Dedifferentiated amniotic fluid mesenchymal stem cell (primary cell): ENCODE data around the gene CLDN10.
"Not testable (repeated sequence)": the region's sequence is repeated elsewhere in the genome, so short reads cannot be mapped to it uniquely, and the experiment has no call there.

Experiments used
- DNase-seq: peaks from one replicate; pipeline ENCODE4 v3.0.0-alpha.2; 2016; ENCODE audit errors: extremely low spot score

Gene CLDN10

GRCh38 chr13:95541911-95542474 is 10.5 kb upstream of the CLDN10 start:
- no peak for DNase-seq

DNA sequence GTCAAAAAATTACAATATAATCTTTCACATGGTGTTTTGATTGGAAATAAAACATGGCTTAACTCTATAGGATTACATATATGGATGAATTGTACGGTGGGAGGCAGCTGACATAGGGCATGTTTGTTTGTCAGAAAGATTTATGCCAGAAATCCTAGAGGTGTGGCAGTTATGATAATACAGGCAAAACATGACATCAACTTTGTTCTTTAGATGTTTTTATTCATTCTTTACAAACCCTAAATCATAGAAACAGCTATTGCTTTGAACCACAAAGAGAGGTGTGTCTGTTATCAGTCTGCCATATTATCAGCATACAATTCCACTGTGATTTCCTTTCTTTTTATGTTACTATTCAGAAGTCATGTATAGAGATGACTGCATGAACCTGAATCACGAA is 8.2 kb upstream of the CLDN10 start:
- no peak for DNase-seq

DNA sequence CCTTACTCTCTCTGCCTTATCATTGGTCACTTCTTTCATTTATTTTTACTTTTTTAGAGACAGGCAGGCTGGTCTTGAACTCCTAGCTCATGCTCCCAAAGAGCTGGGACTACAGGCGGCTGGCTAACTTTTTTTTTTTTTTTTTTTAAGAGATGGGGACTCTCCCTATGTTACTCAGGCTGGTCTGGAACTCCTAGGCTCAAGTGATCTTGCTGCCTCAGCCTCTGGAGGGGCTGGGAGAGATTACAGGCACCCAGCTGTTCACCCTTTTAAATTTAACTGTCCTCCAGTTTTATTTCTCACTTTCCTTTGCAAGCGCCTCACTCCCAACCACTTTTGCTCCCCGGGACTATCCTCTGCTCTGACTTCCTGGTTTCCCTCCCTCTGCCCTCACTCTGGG is 5.6 kb upstream of the CLDN10 start:
- DNase-seq = no peak

GRCh38 chr13:95547531-95548167 is 4.9 kb upstream of the CLDN10 start:
- DNase-seq = no peak

DNA sequence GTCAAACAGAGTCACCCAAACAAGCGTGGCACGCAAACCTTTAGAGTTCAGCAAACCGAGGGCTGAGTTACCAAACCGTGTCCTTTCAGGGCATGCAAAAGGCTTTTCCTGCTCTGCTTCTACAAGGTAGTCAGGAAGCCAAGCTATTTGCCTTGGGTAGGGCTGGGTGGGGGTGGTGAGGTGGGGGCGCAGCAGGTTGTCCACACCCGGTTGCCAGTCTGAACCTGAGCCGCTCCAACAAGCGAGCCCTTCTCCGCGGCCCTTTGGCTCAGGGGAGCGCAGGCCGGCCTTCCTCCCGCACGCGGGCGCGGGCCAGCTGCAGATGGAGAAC is 347 bp upstream of the CLDN10 start:
- DNase-seq = no peak

DNA sequence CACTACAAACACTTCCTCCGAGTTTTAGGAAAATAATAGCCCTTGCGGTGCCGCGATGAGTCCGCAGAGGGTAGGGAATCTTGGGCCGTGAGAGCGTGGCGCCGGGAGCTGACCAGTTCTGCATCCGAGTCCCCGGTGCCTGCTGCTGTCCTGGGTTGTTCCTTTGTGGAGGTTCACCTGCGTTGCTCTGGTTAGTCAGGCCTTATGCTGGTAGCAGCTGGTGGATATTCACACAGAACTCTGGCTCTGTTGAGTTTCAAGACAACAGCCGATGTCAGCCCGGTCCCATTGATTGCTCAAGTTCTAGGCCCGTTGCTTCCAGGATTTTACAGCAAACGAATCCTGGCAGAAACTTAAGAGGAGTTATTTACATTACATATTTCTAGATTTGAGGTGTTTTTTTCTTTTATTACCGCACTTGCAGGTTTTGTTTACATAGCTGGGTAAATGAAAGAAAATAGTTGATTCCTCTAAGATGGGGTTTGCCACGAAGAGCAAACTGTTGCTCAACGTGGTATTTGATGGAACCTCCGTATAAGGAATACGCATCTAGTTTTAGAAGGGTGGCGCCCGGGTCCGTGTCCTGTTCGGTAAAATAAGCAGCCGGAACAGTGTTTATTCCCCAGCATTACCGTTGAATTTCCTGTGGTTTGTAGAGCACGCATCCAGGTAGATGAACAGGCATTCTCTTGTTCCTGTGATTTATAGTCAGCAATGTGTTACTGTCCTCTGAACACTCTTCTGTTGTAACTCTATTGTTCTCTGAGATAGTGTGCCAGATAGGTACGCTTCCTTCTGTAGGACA is 1.3 kb downstream of the CLDN10 start:
- DNase-seq = no peak

- no peak for DNase-seq
Observed at GRCh38 chr13:95557013-95557412, 4.5 kb downstream of the CLDN10 start.

GRCh38 chr13:95559100-95559499 is 6.6 kb downstream of the CLDN10 start:
- no peak for DNase-seq

GRCh38 chr13:95560387-95560786 is 7.9 kb downstream of the CLDN10 start:
- DNase-seq = no peak

GRCh38 chr13:95564091-95564490 is 11.6 kb downstream of the CLDN10 start:
- DNase-seq = no peak

GRCh38 chr13:95564733-95565291 is 12.3 kb downstream of the CLDN10 start:
- DNase-seq = peak; percentile 32

DNA sequence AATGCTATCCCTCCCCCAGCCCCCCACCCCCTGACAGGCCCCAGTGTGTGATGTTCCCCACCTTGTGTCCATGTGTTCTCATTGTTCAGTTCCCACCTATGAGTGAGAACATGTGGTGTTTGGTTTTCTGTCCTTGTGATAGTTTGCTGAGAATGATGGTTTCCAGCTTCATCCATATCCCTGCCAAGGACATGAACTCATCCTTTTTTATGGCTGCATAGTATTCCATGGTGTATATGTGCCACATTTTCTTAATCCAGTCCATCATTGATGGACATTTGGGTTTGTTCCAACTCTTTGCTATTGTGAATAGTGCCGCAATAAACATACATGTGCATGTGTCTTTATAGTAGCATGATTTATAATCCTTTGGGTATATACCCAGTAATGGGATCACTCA is 13.2 kb downstream of the CLDN10 start:
- DNase-seq = not testable (repeated sequence)

- DNase-seq = no peak
Observed at GRCh38 chr13:95568131-95568530, 15.6 kb downstream of the CLDN10 start.

DNA sequence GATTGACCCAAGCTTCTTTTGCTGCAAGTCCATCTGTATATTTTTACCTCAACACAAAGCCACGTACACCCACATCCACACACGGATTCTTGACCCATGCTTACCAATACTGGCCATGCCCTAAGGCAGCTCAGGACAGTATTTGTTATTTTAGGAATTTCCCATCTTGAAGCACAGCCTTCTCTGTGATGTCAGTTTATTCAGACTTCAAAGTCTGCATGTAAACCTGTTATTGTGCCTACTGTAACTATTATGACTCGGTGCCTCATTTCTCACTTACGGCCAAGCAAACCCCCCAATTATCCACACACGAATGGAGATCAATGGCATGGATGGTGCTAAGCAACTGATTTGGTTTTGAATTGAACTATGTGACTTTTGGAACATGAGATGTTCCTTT is 17.5 kb downstream of the CLDN10 start:
- no peak for DNase-seq

- DNase-seq = no peak
Observed at GRCh38 chr13:95571941-95572340, 19.4 kb downstream of the CLDN10 start.

- DNase-seq = no peak
Observed at GRCh38 chr13:95573221-95573620, 20.7 kb downstream of the CLDN10 start.

DNA sequence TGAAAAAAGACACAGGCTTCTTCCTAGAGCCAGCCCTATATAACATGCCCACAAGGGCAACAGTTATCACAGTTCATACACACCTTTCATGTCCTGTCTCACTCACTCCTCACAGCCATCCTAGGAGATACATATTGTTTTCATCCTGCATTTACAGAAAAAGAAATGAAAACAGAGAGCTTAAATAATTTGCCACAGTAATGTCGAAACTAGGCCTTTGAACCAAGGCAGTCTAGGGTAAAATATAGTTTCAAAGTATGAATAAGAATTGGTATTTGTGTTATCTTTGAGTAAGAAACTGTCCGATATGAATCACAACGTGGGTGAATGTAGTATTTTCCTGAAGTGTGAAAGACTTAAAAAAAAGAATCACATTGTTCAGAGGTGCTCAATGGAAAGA is 26.8 kb downstream of the CLDN10 start:
- DNase-seq = no peak

GRCh38 chr13:95585867-95586266 is 33.3 kb downstream of the CLDN10 start:
- DNase-seq = no peak

DNA sequence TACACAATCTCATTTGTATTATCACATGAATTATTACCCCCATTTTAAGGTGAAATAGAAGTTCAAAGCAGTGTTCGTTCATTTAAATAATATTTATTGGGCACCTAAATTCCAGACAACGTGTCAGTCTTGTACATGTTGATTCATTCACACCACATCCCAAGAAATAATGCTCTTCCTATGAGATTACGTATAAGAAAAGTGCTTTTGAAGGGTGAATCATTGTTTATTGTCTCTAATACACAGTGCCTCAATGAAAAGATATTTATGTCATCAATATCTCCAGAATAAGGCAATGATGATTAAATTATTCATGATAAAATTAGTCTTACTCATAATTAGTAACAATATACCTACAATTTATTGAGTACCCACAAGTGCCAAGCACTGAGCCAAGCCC is 35.6 kb downstream of the CLDN10 start:
- no peak for DNase-seq

- DNase-seq = no peak
Observed at GRCh38 chr13:95588721-95589120, 36.2 kb downstream of the CLDN10 start.

DNA sequence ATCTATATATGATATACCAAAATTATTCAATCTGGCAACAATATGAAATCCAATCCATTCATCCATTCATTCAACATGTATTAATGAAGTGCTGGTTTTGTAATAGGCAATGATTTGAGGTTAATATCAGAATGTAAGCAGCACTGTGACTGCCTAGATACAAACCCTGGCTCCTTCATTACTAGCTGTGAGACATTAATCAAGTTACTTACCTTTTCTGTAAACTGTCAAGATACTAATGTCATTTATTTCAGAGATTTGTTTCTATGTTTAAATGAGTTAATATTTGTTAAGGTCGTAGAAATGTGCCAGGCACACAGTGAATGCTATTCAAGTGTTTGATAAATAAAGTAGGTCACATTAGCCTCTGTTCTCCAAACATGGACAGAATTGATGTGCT is 40.9 kb downstream of the CLDN10 start:
- no peak for DNase-seq

- no peak for DNase-seq
Observed at GRCh38 chr13:95596701-95597100, 44.2 kb downstream of the CLDN10 start.

DNA sequence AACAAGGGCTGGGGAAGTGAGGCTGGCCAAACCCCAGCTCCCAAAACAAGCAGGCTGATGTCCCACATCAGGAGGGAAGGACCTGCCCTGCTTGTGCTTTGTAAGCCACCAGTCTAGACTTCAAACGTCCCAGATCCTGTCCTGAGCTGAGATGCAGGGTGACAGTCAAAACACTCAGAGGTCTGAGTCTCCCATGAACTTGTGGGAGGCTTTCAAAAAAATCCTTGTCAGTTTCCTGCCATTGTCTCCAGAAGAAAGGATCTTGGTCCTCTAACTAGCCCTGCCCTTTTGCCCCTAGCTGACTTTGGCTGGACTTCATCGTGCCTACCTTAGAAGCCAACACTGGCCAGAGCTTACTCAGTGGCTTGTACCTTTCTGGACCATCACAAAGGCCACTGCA is 48.7 kb downstream of the CLDN10 start:
- DNase-seq = no peak
